CD4-positive, alpha-beta T cell (primary cell): ENCODE measurements around the gene COX4I1. TPM values are rescaled to one million over a fixed set of nuclear protein-coding genes. Genes with fewer than 3 reads are reported as not detected.
"Not testable (repeated sequence)": the region's sequence is repeated elsewhere in the genome, so short reads cannot be mapped to it uniquely, and the experiment has no call there.

Experiments used
- ATAC-seq: fragments of 200-7000 bp; cut with Tn5 transposase; one replicate; pipeline ENCODE4 v1.10.0; 2022; ENCODE audit warnings: mild to moderate bottlenecking; ENCODE audit not compliant: poor library complexity
- CTCF ChIA-PET: fragments of 350-600 bp; sonication (Branson Sonifier 250); formaldehyde crosslinking; loops from one replicate; lab custom pipeline; 2021; ENCODE audit warnings: antibody characterized with exemption, inconsistent platforms; lab: Charles Lee
- POLR2A ChIA-PET: fragments of 350-600 bp; sonication (Branson Sonifier 250); formaldehyde crosslinking; loops from one replicate; lab custom pipeline; 2021; ENCODE audit warnings: antibody characterized with exemption, inconsistent platforms; lab: Charles Lee
- DNase-seq, 14 experiments: peaks; one replicate each; pipeline ENCODE4 v3.0.0-alpha.2; 2013 to 2020; ENCODE audit warnings: mixed read lengths in 2 of 14
- H3K27ac ChIP-seq, 2 donors: one replicate each; pipeline versions ENCODE4 v1.5.1 to v1.7.0; 2013; ENCODE audit warnings: low read length in 2 of 2, low read depth in 1 of 2, mild to moderate bottlenecking in 1 of 2
- H3K27me3 ChIP-seq, 2 experiments: 1 replicate in 1 of 2; 2 replicates in 1 of 2; pipeline versions ENCODE4 v1.6.1 to v1.7.0; 2013; ENCODE audit warnings: low read length in 2 of 2, control low read depth in 1 of 2, mild to moderate bottlenecking in 1 of 2, moderate library complexity in 1 of 2; ENCODE audit not compliant: insufficient read depth in 2 of 2, control insufficient read depth in 1 of 2
- H3K36me3 ChIP-seq: one replicate; pipeline ENCODE4 v1.6.1; 2013; ENCODE audit warnings: low read length, control low read depth; ENCODE audit not compliant: insufficient read depth
- H3K4me1 ChIP-seq: one replicate; pipeline ENCODE4 v1.6.1; 2013; ENCODE audit warnings: low read length, control low read depth; ENCODE audit not compliant: insufficient read depth
- H3K4me3 ChIP-seq: one replicate; pipeline ENCODE4 v1.5.1; 2013; ENCODE audit warnings: mild to moderate bottlenecking, low read length, moderate library complexity
- H3K9me3 ChIP-seq, 2 experiments: 1 replicate in 1 of 2; 2 replicates in 1 of 2; pipeline versions ENCODE4 v1.6.1 to v1.7.0; 2013; ENCODE audit warnings: low read length in 2 of 2, mild to moderate bottlenecking in 2 of 2, control low read depth in 1 of 2, moderate library complexity in 1 of 2; ENCODE audit not compliant: control insufficient read depth in 1 of 2, insufficient read depth in 1 of 2
- H3K27ac Mint-ChIP-seq: one replicate; pipeline ENCODE4 v1.8.0; 2020; ENCODE audit warnings: mixed read lengths
- H3K27me3 Mint-ChIP-seq: one replicate; pipeline ENCODE4 v1.8.0; 2021; ENCODE audit warnings: mixed read lengths
- H3K36me3 Mint-ChIP-seq: one replicate; pipeline ENCODE4 v1.8.0; 2021; ENCODE audit warnings: low read depth, mixed read lengths
- H3K4me1 Mint-ChIP-seq: one replicate; pipeline ENCODE4 v1.8.0; 2021; ENCODE audit warnings: low read depth, mixed read lengths
- H3K4me3 Mint-ChIP-seq: one replicate; pipeline ENCODE4 v1.8.0; 2020; ENCODE audit warnings: mild to moderate bottlenecking, mixed read lengths
- H3K9me3 Mint-ChIP-seq: one replicate; pipeline ENCODE4 v1.8.0; 2020; ENCODE audit warnings: mixed read lengths
- CTCF ChIP-seq: fragments of 200-600 bp; IDR thresholded peaks from one replicate; pipeline ENCODE4 v1.8.0; 2022; ENCODE audit warnings: antibody characterized with exemption, mild to moderate bottlenecking
- intact Hi-C, 2 experiments: fragments of 100-400 bp; cut with DNase I in 1 of 2; cut with micrococcal nuclease in 1 of 2; formaldehyde crosslinking; loops; one replicate each; pipeline versions ENCODE4 v1.15.1 to v1.9.0; 2023 to 2025; cut with DNase I, micrococcal nuclease
- total RNA-seq, 174 experiments: library from RNA in 2 of 174; stranded (reverse) in 2 of 174; gene quantifications; one replicate each; pipeline ENCODE4 v1.2.3 and lab custom pipeline; 2021 to 2026

The COX4I1 gene
- total RNA-seq, 2 experiments from 2014 or later: 749 to 750 TPM

DNA sequence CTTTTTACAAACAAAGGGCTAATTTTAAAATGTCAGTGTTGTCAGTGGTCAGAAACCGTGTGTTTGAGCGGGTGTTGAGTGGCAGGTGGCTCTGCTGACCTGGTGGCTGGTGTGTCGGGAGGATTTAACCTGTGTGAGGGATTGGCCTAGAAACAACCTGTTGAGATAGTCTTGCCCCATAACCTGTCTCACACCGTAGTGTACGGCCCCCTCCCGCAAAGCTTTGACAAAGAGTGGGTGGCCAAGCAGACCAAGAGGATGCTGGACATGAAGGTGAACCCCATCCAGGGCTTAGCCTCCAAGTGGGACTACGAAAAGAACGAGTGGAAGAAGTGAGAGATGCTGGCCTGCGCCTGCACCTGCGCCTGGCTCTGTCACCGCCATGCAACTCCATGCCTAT is 7.0 kb downstream of the COX4I1 start:
- intact Hi-C loops: loop anchor here in 1 of 2 experiments (10.0 kb wide), 1 partner anchor 1622 kb away; the partner anchor contains the start of gene TAF1C
- CTCF ChIA-PET: no interaction called here
- no peak for DNase-seq

GRCh38 chr16:85807340-85807739 is 7.8 kb downstream of the COX4I1 start:
- H3K36me3 Mint-ChIP-seq: peaks cover 50% of the 10 kb centered on the region
- intact Hi-C loops: loop anchor here in 1 of 2 experiments (10.0 kb wide), 1 partner anchor 1623 kb away; the partner anchor contains the start of gene TAF1C
- POLR2A ChIA-PET: not testable (repeated sequence)

More for the DNA sequence above, 7.0 kb downstream of the COX4I1 start:
- no peak overlapping the region for H3K27ac Mint-ChIP-seq
- POLR2A ChIA-PET: no interaction called here
- peaks cover 2% of the 10 kb centered on the region for H3K27me3 Mint-ChIP-seq
- H3K9me3 Mint-ChIP-seq: no peaks in the 10 kb centered on the region
- Histone ChIP-seq H3K4me3 (no peak overlapping the region), H3K4me1 (peaks cover 7% of the 10 kb centered on the region), H3K9me3 (peaks cover 0 to 4% of the 10 kb centered on the region in 2 experiments), H3K27ac (no peak overlapping the region), H3K36me3 (peaks cover 54% of the 10 kb centered on the region), H3K27me3 (no peaks in the 10 kb centered on the region)
- TF ChIP-seq CTCF: no peak
- peaks cover 58% of the 10 kb centered on the region for H3K36me3 Mint-ChIP-seq
- no peak overlapping the region for H3K4me3 Mint-ChIP-seq
- H3K4me1 Mint-ChIP-seq: peaks cover 25% of the 10 kb centered on the region
- ATAC-seq: no peak

DNA sequence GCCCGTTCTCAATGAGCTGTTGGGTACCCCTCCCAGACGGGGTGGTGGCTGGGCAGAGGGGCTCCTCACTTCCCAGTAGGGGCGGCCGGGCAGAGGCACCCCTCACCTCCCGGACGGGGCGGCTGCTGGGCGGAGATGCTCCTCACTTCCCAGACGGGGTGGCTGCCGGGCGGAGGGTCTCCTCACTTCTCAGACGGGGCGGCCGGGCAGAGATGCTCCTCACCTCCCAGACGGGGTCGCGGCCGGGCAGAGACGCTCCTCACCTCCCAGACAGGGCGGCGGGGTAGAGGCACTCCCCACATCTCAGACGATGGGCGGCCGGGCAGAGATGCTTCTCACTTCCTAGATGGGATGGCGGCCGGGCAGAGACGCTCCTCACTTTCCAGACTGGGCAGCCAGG is 8.6 kb downstream of the COX4I1 start:
- DNase-seq, POLR2A ChIA-PET, CTCF ChIA-PET, H3K27ac ChIP-seq, H3K9me3 Mint-ChIP-seq, H3K27me3 Mint-ChIP-seq, H3K27ac Mint-ChIP-seq, ATAC-seq, H3K4me3 Mint-ChIP-seq, H3K4me1 Mint-ChIP-seq, H3K9me3 ChIP-seq, H3K4me3 ChIP-seq, H3K27me3 ChIP-seq, H3K4me1 ChIP-seq: not testable (repeated sequence)
- H3K36me3 ChIP-seq: peaks cover 38% of the 10 kb centered on the region
- intact Hi-C loops: loop anchor here in 1 of 2 experiments (10.0 kb wide), 1 partner anchor 1623 kb away; the partner anchor contains the start of gene TAF1C
- peaks cover 42% of the 10 kb centered on the region for H3K36me3 Mint-ChIP-seq

More at GRCh38 chr16:85807340-85807739, 7.8 kb downstream of the COX4I1 start:
- H3K9me3 Mint-ChIP-seq, H3K27ac Mint-ChIP-seq, ATAC-seq, H3K27ac ChIP-seq, H3K4me3 ChIP-seq, H3K27me3 ChIP-seq, H3K27me3 Mint-ChIP-seq, CTCF ChIA-PET, H3K4me3 Mint-ChIP-seq, H3K4me1 ChIP-seq, DNase-seq, H3K9me3 ChIP-seq: not testable (repeated sequence)
- peaks cover 17% of the 10 kb centered on the region for H3K4me1 Mint-ChIP-seq
- peaks cover 46% of the 10 kb centered on the region for H3K36me3 ChIP-seq

DNA sequence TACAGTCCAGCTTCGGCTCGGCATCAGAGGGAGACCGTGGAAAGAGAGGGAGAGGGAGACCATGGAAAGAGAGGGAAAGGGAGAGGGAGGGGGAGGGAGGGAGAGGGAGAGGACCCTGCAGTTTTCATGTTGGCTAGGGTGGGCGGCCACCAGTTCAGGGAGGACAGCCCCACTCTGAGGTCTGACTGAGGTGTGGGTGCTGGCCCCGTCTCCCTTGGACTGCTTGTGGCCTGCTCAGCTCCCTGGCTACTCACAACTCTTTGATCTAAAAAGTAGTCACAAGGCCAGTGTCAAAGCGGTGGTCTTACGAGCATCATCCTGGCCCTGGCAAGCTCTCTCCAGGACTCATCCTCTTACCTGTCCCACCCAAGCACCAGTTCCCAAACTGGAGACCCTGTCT is 9.4 kb downstream of the COX4I1 start:
- Mint-ChIP-seq H3K4me3 (no peak overlapping the region), H3K27ac (no peak overlapping the region), H3K4me1 (peaks cover under 1% of the 10 kb centered on the region), H3K9me3 (no peaks in the 10 kb centered on the region), H3K36me3 (peaks cover 34% of the 10 kb centered on the region), H3K27me3 (peaks cover 6% of the 10 kb centered on the region)
- DNase-seq (no peak), ATAC-seq (no peak)
- Histone ChIP-seq H3K4me1 (no peaks in the 10 kb centered on the region), H3K27ac (no peak overlapping the region), H3K4me3 (no peak overlapping the region), H3K9me3 (peaks cover 0 to 4% of the 10 kb centered on the region in 2 experiments), H3K36me3 (peaks cover 30% of the 10 kb centered on the region), H3K27me3 (no peaks in the 10 kb centered on the region)
- POLR2A ChIA-PET: no interaction called here
- TF ChIP-seq CTCF: no peak
- intact Hi-C loops: loop anchor here in 1 of 2 experiments (10.0 kb wide), 1 partner anchor 1624 kb away; the partner anchor contains the start of gene TAF1C
- CTCF ChIA-PET: no interaction called here
